T-helper 1 cell treated with Interleukin-12 subunit alpha and Interleukin-12 subunit beta and Interleukin-4 antibody, amounts not matched to agents 30 ng/mL and 1 ng/mL, for 36 hours (primary cell): ENCODE results near the gene LTBP2. TPM values are rescaled to one million over a fixed set of nuclear protein-coding genes. Genes with fewer than 3 reads are reported as not detected.

Experiments
- intact Hi-C: fragments of 100-400 bp; cut with micrococcal nuclease; formaldehyde crosslinking; loops from one replicate; pipeline ENCODE4 v1.15.1; 2024
- total RNA-seq: library from RNA; stranded (reverse); gene quantifications from 2 replicates; pipeline ENCODE4 v1.2.3, GENCODE V29; 2022

Gene LTBP2
- total RNA-seq, 1 donor from 2014 or later: 0.83 TPM

- intact Hi-C loops: loop anchor here (5.0 kb wide), 2 partner anchors 43 to 52 kb away; no protein-coding TSS in a partner anchor
Observed at GRCh38 chr14:74614508-74615495, 2.8 kb upstream of the LTBP2 start.

- intact Hi-C loops: loop anchor here (5.0 kb wide), 1 partner anchor 54 kb away; no protein-coding TSS in a partner anchor
Observed at GRCh38 chr14:74613211-74613914, 1.3 kb upstream of the LTBP2 start.

- intact Hi-C loops: loop anchor here (1.0 to 5.0 kb wide), 3 partner anchors 55 to 250 kb away; partner anchors contain the start of gene YLPM1
Observed at GRCh38 chr14:74612350-74613021, 449 bp upstream of the LTBP2 start.

GRCh38 chr14:74610866-74611649, 979 bp downstream of the LTBP2 start:
- intact Hi-C loops: loop anchor here (5.0 kb wide), 1 partner anchor 56 kb away; no protein-coding TSS in a partner anchor

- intact Hi-C loops: loop anchor here (5.0 kb wide), 1 partner anchor 57 kb away; no protein-coding TSS in a partner anchor
Observed at GRCh38 chr14:74610199-74610865, 1.7 kb downstream of the LTBP2 start.

- intact Hi-C loops: loop anchor here (1.0 to 5.0 kb wide), 10 partner anchors 58 to 479 kb away; partner anchors contain the start of genes AREL1, FCF1, ISCA2 and NPC2
Observed at GRCh38 chr14:74609721-74610120, 2.3 kb downstream of the LTBP2 start.

- intact Hi-C loops: loop anchor here (1.0 to 2.0 kb wide), 9 partner anchors 104 to 479 kb away; partner anchors contain the start of genes AREL1, FCF1, ISCA2 and NPC2
Observed at GRCh38 chr14:74608959-74609611, 3.0 kb downstream of the LTBP2 start.

GRCh38 chr14:74606727-74607126, 5.3 kb downstream of the LTBP2 start:
- intact Hi-C loops: no loop called here

GRCh38 chr14:74605531-74606223, 6.4 kb downstream of the LTBP2 start:
- intact Hi-C loops: no loop called here

- intact Hi-C loops: no loop called here
Observed at GRCh38 chr14:74604911-74605310, 7.1 kb downstream of the LTBP2 start.

- intact Hi-C loops: no loop called here
Observed at GRCh38 chr14:74604157-74604556, 7.9 kb downstream of the LTBP2 start.

- intact Hi-C loops: no loop called here
Observed at GRCh38 chr14:74601982-74602381, 10.1 kb downstream of the LTBP2 start.

GRCh38 chr14:74599946-74600345, 12.1 kb downstream of the LTBP2 start:
- intact Hi-C loops: no loop called here

- intact Hi-C loops: no loop called here
Observed at GRCh38 chr14:74599321-74599761, 12.7 kb downstream of the LTBP2 start.

- intact Hi-C loops: no loop called here
Observed at GRCh38 chr14:74596741-74597450, 15.1 kb downstream of the LTBP2 start.

- intact Hi-C loops: no loop called here
Observed at GRCh38 chr14:74595006-74595735, 16.9 kb downstream of the LTBP2 start.

- intact Hi-C loops: no loop called here
Observed at GRCh38 chr14:74594606-74595005, 17.4 kb downstream of the LTBP2 start.
